ENCODE results near the gene MEI4.
"Not testable (repeated sequence)": the region's sequence is repeated elsewhere in the genome, so short reads cannot be mapped to it uniquely, and the experiment has no call there.

Gene MEI4

GRCh38 chr6:77686931-77687330 is 34.1 kb downstream of the MEI4 start:
- no peak for DNase-seq

GRCh38 chr6:77688649-77689048 is 35.8 kb downstream of the MEI4 start:
- DNase-seq, result no peak

DNA sequence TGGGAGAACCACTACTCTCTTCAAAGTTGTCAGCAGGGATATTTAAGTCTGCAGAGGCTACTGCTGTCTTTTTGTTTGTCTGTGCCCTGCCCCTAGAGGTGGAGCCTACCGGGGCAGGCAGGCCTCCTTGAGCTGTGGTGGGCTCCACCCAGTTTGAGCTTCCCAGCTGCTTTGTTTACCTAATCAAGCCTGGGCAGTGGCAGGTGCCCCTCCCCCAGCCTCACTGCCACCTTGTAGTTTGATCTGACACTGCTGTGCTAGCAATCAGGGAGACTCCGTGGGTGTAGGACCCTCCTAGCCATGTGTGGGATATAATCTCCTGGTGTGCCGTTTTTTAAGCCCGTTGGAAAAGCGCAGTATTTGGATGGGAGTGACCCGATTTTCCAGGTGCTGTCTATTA is 47.3 kb downstream of the MEI4 start:
- DNase-seq, result not testable (repeated sequence)

DNA sequence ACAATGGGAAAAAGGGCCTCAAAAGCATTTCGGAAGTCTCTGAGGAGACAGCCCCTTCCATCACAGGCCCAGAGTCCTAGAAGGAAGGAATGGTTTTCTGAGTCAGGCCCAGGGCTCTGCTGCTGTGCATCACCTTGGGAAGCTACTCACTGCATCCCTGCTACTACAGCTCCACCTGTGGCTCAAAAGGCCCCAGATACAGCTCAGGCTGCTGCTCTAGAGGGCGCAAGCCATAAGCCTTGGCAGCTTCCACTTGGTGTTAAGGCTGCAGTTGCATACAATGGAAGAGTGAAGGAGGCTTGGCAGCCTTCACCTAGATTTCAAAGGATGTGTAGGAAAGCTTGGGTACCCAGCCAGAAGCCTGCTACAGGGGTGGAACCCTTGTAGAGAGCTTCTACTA is 54.8 kb downstream of the MEI4 start:
- DNase-seq, result no peak

GRCh38 chr6:77715588-77715987 is 62.7 kb downstream of the MEI4 start:
- DNase-seq, result no peak

DNA sequence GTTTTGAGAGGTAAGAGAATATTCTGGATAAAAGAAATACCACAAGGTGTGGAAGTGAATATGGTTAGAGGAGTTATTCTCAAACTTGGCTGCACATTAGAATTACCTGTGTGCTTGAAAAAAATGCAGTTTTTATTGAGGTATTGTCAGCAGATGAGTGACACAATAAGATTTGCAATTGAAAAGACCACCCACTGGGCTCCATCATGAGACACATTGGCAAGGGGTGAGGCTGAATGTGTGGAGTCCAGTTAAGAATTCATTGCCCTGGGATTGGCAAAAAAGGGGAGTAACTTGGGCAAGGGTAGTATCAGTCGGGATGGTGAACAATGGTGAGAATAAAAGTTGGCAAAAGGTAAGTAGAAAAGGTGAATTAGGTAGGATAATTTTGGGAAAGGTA is 63.5 kb downstream of the MEI4 start:
- no peak for DNase-seq

DNA sequence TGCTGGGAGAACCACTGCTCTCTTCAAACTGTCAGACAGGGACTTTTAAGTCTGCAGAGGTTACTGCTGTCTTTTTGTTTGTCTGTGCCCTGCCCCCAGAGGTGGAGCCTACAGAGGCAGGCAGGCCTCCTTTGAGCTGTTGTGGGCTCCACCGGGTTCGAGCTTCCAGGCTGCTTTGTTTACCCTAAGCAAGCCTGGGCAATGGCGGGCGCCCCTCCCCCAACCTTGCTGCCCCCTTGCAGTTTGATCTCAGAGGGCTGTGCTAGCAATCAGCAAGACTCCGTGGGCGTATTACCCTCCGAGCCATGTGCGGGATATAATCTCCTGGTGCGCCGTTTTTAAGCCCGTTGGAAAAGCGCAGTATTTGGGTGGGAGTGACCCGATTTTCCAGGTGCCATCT is 83.2 kb downstream of the MEI4 start:
- not testable (repeated sequence) for DNase-seq

- DNase-seq, result peak; percentile 11
Observed at GRCh38 chr6:77740380-77740779, 87.5 kb downstream of the MEI4 start.

DNA sequence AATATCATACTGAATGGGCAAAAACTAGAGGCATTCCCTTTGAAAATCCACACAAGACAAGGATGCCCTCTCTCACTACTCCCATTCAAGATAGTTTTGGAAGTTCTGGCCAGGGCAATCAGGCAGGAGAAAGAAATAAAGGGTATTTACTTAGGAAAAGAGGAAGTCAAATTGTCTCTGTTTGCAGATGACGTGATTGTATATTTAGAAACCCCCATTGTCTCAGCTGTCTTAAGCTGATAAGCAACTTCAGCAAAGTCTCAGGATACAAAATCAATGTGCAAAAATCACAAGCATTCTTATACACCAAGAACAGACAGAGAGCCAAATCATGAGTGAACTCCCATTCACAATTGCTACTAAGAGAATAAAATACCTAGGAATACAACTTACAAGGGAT is 99.3 kb downstream of the MEI4 start:
- DNase-seq, result not testable (repeated sequence)

DNA sequence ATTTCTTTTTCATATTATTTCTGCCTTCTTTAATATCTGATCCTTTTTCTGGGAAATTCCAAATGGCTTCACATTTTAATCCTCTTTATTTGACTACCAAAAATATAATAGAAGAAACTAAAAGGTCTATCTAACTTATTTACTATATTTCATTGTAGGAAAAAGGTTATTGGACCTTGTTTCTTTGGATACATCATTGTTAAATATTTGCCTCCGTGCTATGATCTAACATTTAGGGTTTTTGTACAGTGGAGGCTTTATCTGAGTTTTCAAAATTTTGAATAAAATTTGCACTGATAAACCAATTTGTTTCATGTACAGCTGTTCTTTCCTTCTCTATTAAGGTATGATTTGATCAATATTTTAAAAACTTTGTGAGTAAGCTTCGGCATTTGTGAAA is 109.5 kb downstream of the MEI4 start:
- no peak for DNase-seq

DNA sequence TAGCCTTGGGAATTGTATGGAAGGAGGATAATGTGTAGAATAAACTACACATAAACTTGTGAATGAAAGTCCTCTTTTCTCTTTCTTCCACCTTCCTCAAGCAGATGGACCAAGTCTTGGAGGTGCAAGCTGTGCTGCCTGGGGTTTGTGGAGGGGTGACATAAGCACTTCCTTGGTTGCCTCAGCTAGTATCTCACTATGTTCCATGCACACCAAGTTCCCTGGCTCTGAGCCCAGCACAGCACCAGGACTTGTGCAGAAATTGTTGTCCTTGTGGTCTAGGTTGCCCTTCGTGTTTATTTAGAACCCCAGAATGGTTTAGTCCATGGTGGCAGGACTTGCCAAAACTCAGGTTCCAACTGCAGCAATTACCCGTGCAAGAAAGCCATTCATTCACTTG is 110.3 kb downstream of the MEI4 start:
- DNase-seq, result no peak

GRCh38 chr6:77764364-77764763 is 111.5 kb downstream of the MEI4 start:
- DNase-seq, result no peak

DNA sequence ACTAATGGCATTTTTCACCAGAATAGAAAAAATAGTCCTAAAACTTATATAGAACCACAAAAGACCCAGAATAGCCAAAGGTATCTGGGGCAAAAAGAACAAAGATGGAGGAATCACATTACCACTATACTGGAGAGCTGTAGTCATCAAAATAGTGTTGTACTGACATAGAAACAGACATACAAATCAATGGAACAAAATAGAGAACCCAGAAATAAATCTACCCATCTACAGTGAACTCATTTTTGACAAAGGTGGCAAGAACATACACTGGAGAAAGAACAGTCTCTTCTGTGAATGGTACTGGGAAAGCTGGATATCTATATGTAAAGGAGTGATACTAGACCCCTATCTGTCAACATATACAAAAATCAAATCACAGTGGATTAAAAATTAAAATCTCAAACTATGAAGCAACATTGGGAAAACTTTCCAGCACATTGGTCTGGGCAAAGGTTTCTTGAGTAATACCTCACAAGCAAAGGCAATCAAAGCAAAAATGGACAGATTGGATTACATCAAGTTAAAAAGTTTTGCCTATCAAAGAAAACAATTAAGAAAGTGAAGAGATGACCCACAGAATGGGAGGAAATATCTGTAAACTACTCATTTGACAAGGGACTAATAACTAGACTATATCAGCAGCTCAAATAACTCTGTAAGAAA is 120.5 kb downstream of the MEI4 start:
- no peak for DNase-seq

- no peak for DNase-seq
Observed at GRCh38 chr6:77774457-77774856, 121.6 kb downstream of the MEI4 start.

DNA sequence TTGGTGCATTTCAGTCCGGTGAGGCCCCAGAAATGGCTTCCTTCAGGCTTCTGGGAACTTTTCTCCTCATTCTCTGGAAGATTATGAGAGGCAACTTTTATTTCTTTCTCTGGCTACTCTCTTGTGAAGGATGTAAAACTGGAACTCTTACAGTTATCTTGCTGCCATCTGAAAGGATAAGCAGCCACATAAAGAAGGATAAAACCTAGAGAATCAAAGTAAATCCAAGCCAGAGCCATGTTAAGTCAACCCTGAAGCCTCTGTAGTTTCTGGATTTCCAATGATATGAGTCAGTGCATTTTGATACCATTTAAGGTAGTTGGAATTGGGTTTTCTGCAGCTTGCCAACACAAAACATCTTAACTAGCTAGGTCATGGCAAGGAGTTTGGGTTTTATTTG is 123.6 kb downstream of the MEI4 start:
- DNase-seq, result no peak

DNA sequence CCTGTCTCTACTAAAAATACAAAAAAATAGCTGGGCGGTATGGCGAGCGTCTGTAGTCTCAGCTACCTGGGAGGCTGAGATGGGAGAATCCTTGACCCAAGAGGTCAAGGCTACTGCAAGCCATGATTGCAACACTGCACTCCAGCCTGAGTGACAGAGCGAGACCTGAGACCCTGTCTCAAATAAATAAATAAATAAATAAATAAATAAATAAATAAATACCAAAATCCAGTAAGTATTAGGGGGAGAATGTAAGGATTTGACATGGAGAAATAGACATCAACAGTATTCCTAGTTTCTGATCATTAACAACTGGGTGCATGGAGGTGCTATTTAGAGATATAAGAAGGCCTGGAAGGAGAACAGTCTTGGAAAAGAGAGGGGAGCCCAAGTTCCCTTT is 125.7 kb downstream of the MEI4 start:
- no peak for DNase-seq

GRCh38 chr6:77786935-77787629 is 134.2 kb downstream of the MEI4 start:
- DNase-seq, result no peak

- no peak for DNase-seq
Observed at GRCh38 chr6:77796824-77797809, 144.3 kb downstream of the MEI4 start.

- no peak for DNase-seq
Observed at GRCh38 chr6:77812304-77812703, 159.5 kb downstream of the MEI4 start.

- no peak for DNase-seq
Observed at GRCh38 chr6:77813090-77813489, 160.3 kb downstream of the MEI4 start.

- no peak for DNase-seq
Observed at GRCh38 chr6:77814119-77814518, 161.3 kb downstream of the MEI4 start.

- DNase-seq, result no peak
Observed at GRCh38 chr6:77815531-77815930, 162.7 kb downstream of the MEI4 start.

GRCh38 chr6:77816766-77817270 is 164.0 kb downstream of the MEI4 start:
- DNase-seq, result no peak
